Activated CD4-positive, alpha-beta T cell treated with anti-CD3 and anti-CD28 coated beads, Interleukin-2, Interleukin-6, amounts not matched to agents 100 ng/mL and 50 ng/mL, durations not matched to agents 16 hours and 8 hours (primary cell): Measurements from ENCODE around the gene DNHD1.

Source experiments
- DNase-seq: peaks from one replicate; pipeline ENCODE4 v3.0.0-alpha.2; 2020

DNHD1 gene

DNA sequence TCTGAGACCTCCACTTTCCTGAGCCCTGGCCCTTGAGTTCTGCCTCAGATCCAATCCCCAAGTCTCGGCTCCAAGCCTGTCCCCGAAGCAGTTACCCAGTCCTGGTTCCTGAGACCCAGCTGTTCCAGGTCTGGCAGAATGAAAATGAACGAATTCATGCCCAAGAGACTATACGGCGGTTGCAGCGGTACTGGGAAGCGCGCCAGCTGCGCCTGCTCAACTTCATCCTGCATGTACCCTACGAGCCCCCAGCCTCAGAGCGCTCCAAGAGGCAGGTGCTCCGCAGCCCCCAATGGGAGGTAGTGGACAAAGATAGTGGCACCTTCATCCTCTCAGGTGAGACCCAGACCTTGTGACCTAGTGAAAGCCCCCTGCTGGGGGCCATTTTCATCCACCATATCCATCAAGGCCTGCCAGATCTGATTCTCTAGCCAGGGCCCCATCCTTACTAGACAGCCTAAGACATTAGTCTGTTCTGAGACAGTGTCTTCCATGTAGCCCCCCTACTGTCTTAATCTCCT lies 42.7 kb downstream of the DNHD1 start:
- DNase-seq, result no peak

DNA sequence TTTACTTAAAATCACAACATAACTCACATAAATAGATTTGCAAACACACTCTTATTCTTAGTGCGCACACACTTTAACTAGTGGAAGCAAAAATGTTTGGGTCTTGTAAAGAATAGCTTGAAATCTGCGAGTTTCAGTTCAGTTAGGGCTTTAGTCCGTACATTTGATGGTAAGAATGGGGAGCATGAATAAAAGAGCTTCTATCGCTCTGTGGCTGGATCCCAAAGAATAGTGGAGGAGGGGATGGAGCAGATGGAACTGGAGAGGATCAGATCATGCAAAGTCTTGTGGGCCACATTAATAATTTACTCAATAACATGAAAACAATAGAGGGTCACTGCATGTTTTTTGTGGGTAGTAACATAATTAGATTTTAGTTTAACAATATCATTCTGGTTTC lies 44.3 kb downstream of the DNHD1 start:
- DNase-seq, result no peak

DNA sequence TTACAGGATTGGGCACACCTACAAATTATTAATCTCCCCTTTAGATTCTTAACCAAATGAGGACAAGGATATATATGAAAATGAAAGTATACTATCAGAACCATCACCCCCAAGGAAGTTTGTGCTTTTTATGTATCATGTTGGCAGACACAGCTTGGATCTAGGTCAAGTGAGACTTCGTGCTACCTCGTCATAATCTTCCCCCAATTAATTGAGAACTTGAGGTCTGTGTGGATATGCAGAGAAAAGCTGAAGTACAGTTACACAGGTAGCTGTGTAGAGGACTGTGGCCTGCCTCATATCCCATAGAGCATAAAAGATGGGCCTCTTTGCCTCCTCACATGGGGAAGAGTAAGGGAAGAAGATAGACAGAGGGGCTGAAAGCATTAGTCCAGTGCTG lies 45.6 kb downstream of the DNHD1 start:
- no peak for DNase-seq

GRCh38 chr11:6544921-6545850 lies 48.1 kb downstream of the DNHD1 start:
- DNase-seq, result no peak

DNA sequence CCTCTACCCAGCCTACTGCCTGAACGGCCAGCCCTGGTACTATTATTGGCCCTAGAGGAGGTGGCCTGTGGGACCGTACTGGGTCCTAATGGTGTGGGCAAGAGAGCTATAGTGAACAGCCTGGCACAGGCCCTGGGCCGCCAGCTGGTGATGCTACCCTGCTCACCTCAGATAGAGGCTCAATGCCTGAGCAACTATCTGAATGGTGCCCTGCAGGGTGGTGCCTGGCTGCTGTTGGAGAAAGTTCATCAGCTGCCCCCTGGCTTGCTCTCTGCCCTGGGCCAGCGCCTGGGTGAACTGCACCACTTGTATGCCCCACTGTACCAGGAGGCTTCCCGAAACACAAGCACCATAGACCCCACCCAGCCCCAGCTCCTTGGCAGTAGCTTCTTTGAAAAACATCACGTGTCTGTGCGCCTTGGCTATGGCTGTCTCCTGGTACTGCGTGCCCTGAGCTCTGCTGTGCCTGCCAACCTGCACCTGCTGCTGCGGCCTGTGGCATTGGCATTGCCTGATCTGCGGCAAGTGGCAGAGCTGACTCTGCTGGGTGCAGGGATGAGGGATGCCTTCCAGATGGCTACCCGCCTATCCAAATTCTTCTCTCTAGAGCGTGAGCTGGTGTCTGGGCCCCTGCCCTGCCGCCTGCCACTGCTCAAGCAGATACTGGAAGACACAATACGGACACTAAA lies 49.0 kb downstream of the DNHD1 start:
- no peak for DNase-seq

GRCh38 chr11:6546735-6547134 lies 49.7 kb downstream of the DNHD1 start:
- no peak for DNase-seq

GRCh38 chr11:6547177-6547576 lies 50.1 kb downstream of the DNHD1 start:
- DNase-seq, result no peak

DNA sequence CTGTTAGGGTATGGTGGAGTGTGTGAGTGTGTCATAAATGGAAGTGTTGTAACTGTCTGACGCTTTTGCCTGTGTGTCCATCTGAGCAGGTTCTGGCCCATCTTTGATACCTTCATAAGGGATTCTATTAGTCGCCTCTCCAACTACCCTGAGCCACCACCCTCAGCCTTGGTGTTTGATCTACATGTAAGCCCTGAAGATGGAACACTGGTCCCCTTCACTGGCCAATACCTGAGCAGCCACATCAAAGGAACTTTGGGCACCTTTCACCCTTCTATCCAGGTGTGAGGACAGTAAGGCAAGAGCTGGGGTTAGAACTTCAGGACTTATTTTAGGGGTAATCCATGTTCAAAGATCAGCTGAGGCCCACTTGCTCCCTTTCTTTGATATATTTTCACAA lies 51.0 kb downstream of the DNHD1 start:
- DNase-seq, result no peak

- DNase-seq, result no peak
Measured at GRCh38 chr11:6548641-6549040, 51.6 kb downstream of the DNHD1 start.

DNA sequence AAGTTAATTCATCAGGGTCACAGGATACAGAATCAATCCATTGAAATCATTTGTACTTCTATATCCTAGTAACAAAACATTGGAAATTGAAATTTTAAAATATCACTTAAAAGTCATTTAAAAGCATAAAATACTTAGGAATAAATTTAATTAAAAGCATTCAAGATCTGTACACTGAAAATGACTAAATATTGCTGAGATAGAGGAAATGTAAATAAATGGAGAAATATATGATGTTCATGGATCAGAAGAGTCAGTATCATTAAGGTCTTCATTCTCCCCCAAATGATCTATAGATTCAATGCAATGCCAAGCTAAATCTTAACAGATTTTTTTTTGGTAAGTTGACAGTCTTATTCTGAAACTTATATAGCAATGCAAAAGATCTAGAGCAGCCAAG lies 56.6 kb downstream of the DNHD1 start:
- no peak for DNase-seq

GRCh38 chr11:6554828-6555706 lies 58.0 kb downstream of the DNHD1 start:
- DNase-seq, result no peak

- DNase-seq, result no peak
Measured at GRCh38 chr11:6556139-6556949, 59.3 kb downstream of the DNHD1 start.

GRCh38 chr11:6557063-6557462 lies 60.0 kb downstream of the DNHD1 start:
- DNase-seq, result no peak

DNA sequence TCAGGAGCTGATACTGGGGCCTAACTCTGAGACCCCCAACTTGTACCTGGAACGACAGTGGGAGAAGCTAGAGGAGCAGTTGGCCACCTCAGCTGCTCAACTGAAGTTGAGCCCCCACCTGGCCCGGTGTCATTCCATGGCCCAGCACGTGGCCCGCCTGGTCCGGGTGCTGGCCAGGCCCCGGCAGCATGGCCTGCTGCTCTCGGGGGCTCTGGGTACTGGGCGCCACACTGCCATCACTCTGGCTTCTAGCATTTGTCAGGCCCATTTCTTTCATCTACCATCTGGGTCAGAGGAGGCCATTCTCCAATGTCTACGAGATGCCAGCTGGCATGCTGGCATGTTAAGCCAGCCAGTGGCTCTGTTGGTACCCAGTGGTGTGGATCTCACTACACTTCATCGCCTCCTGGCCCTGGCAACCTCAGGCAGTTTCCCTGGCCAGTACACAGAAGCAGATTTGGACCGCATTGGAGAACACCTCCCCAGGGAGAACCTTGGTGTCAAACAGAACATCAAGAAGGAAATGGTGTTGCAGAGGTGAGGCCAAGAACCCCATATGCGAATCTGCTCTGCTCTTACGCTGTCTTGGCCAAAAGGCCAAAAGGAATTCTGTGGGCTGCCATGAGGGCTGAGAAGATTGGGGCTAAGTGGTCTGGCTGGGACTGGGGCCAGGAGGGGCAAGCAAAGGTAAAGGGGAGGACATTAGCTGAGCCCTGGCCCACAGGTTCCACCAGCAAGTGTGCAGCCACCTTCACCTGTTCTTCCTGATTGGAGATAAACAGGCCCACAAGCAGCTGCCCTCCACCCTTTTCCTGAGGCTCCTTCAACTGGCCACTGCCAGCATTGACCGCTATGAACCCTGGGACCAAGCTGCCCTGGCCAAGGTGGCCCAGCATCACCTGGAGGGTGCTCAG lies 60.9 kb downstream of the DNHD1 start:
- DNase-seq, result no peak

- no peak for DNase-seq
Measured at GRCh38 chr11:6559369-6559768, 62.3 kb downstream of the DNHD1 start.

DNA sequence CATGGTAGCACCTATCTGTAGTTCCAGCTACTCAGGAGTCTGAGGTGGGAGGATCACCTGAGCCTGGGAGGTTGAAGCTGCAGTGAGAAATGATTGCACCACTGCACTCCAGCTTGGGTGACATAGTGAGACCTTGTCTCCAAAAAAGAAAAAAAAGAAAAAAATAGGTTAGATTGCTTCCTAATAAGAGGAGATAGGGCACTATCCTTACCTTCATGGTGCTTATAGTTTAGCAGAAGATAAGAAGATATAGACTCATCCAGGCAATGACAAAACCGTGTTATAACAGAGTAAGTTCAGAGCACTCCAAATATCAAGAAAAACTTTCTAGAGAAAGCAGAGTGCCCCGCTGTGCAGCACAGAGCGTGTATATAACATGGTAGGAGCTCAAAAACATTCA lies 64.2 kb downstream of the DNHD1 start:
- no peak for DNase-seq

DNA sequence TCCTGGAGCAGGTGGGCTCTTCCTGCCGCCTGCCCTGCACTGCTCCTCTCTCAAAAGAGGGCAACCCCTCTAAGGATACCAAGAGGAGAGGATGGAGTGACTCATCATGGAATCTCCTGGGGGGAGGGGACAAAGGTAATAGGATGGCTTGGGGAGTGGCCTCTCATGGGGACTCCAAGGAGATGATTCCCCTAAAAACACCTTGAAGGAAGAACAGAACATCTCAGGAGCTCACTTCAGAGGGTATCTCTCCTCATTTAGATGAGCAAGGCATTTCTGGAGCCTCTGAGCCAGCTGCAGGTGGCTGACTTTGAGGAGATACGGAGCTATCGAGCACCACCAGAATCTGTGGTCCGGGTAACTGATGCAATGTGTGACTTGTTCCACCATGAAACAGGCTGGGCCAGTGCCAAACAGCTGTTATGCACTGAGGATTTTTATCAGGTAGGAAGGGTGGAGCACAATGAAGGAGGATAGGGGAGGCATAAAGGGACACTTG lies 66.1 kb downstream of the DNHD1 start:
- DNase-seq, result no peak

DNA sequence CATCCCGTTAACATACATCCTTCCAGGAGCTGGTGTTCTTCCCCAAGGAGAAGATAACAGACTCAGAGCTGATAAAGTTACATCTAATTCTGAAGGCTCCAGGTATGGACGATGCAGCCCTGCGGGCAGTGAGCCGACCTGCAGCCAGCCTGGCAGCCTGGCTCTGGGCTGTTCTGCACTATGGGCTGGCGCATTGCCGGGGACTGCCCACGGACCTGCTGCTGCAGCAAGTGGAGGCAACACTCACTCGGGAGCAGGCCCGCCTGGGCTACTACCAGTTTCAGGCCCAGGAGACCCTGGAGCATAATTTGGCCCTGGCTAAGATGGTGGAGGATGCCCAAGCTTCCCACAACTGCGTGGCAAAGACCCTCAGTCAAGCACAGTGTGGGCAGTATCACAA lies 66.6 kb downstream of the DNHD1 start:
- DNase-seq, result no peak

DNA sequence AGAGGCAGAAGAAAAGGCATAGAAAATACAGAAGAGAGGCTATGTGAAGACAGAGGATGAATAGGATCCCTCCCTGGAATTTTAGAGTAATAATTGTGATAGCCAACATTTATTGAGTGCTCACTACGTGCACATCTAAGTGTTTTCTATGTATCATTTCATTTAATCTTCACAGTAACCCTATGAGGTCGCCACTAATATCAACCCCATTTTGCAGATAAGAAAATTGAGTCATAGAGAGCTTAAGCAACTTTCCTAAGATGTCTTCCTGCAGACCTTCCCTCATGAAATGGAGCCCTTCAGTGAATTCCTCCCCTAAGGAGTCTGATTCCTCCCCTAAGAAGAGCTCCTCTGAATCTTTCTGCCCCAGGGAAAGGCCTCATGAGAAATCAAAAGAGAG lies 68.2 kb downstream of the DNHD1 start:
- DNase-seq, result no peak

DNA sequence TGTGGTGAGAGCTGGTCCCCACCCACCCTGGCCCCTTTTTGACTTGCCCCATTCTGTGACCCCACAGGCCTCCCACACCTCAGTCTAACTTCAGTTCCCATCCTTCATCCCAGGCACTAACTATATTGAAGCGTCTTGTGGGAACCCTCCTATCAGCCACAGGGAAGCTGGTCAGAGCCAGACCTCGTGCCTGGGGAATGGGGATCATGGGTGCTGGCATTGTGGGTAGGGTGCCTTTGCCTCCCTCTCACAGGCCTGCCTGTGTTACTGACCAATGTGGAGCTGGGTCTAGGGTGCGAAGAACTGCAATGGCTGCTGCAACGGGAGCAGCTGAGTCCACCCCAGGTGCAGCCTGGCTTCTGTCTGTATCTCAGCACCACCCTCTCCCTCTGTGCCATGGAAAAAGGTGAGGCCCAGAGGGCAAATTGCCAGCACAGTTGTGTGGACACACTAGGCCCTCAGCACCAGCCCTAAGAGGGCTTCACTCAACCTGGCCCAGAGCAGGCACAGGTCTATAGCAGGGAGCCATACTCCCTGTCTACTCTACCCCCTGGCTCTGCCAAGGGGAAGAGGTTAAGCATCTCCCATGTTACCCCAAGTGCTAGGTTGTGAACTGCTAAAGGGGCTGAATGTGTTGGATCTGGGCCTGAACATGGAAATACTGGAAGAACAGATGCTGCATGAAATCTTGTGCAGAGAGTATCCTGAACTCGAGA lies 69.1 kb downstream of the DNHD1 start:
- no peak for DNase-seq
